Measurements from ENCODE around the gene ITPR1.

ITPR1 gene

GRCh38 chr3:4794798-4795197 lies 301.6 kb downstream of the ITPR1 start:
- DNase-seq, result no peak

GRCh38 chr3:4795905-4796304 lies 302.8 kb downstream of the ITPR1 start:
- DNase-seq, result no peak

GRCh38 chr3:4797201-4797705 lies 304.1 kb downstream of the ITPR1 start:
- DNase-seq, result no peak

GRCh38 chr3:4799266-4800256 lies 306.4 kb downstream of the ITPR1 start:
- DNase-seq, result no peak

GRCh38 chr3:4800595-4800994 lies 307.4 kb downstream of the ITPR1 start:
- DNase-seq, result no peak

- DNase-seq, result no peak
Observed at GRCh38 chr3:4801892-4802291, 308.7 kb downstream of the ITPR1 start.

- DNase-seq, result no peak
Observed at GRCh38 chr3:4802903-4803302, 309.8 kb downstream of the ITPR1 start.

GRCh38 chr3:4804161-4805058 lies 311.3 kb downstream of the ITPR1 start:
- no peak for DNase-seq

GRCh38 chr3:4805662-4806061 lies 312.5 kb downstream of the ITPR1 start:
- no peak for DNase-seq

GRCh38 chr3:4806535-4807108 lies 313.5 kb downstream of the ITPR1 start:
- no peak for DNase-seq

GRCh38 chr3:4807381-4808280 lies 314.5 kb downstream of the ITPR1 start:
- DNase-seq, result peak; percentile 58

GRCh38 chr3:4808637-4809036 lies 315.5 kb downstream of the ITPR1 start:
- DNase-seq, result no peak

- DNase-seq, result no peak
Observed at GRCh38 chr3:4809922-4810321, 316.8 kb downstream of the ITPR1 start.

GRCh38 chr3:4812591-4812990 lies 319.4 kb downstream of the ITPR1 start:
- peak; percentile 23 for DNase-seq

GRCh38 chr3:4813909-4814304 lies 320.8 kb downstream of the ITPR1 start:
- DNase-seq, result peak; percentile 16

GRCh38 chr3:4814305-4814903 lies 321.3 kb downstream of the ITPR1 start:
- DNase-seq, result peak; percentile 25

GRCh38 chr3:4814904-4815574 lies 321.9 kb downstream of the ITPR1 start:
- DNase-seq, result no peak

- DNase-seq, result no peak
Observed at GRCh38 chr3:4816306-4816705, 323.2 kb downstream of the ITPR1 start.

- no peak for DNase-seq
Observed at GRCh38 chr3:4816718-4817117, 323.6 kb downstream of the ITPR1 start.

GRCh38 chr3:4817128-4817527 lies 324.0 kb downstream of the ITPR1 start:
- no peak for DNase-seq

GRCh38 chr3:4818164-4818563 lies 325.0 kb downstream of the ITPR1 start:
- no peak for DNase-seq
